Liver (tissue), 9 donors: ENCODE measurements around the gene DDR2. TPM values are rescaled to one million over a fixed set of nuclear protein-coding genes. Genes with fewer than 3 reads are reported as not detected.
A peak's percentile ranks its signal among the peaks of the same experiment; 100 is the strongest.

ENCODE experiments used
- DNase-seq: peaks from one replicate; pipeline ENCODE4 v3.0.0-alpha.2; 2017; ENCODE audit warnings: low spot score
- H3K27ac ChIP-seq, 2 donors: one replicate each; pipeline ENCODE4 v1.7.0; 2013; ENCODE audit warnings: inconsistent platforms in 2 of 2, low read length in 2 of 2, control low read depth in 1 of 2, low read depth in 1 of 2, mild to moderate bottlenecking in 1 of 2
- H3K27me3 ChIP-seq, 4 donors: one replicate each; pipeline versions ENCODE4 v1.6.1 to v1.7.0; 2013; ENCODE audit warnings: low read length in 3 of 4, inconsistent platforms in 1 of 4, mild to moderate bottlenecking in 1 of 4, moderate library complexity in 1 of 4; ENCODE audit not compliant: control insufficient read depth in 4 of 4, insufficient read depth in 4 of 4
- H3K36me3 ChIP-seq, 4 donors: one replicate each; pipeline versions ENCODE4 v1.6.1 to v1.7.0; 2013; ENCODE audit warnings: low read length in 3 of 4, mild to moderate bottlenecking in 3 of 4, low read depth in 1 of 4, moderate library complexity in 1 of 4; ENCODE audit not compliant: control insufficient read depth in 4 of 4, insufficient read depth in 3 of 4
- H3K4me1 ChIP-seq, 4 donors: one replicate each; pipeline versions ENCODE4 v1.6.1 to v1.7.0; 2013; ENCODE audit warnings: low read length in 3 of 4, mild to moderate bottlenecking in 3 of 4, moderate library complexity in 1 of 4; ENCODE audit not compliant: control insufficient read depth in 4 of 4, insufficient read depth in 4 of 4
- H3K4me3 ChIP-seq, 3 donors: one replicate each; pipeline versions ENCODE4 v1.6.1 to v1.7.0; 2013; ENCODE audit warnings: low read length in 3 of 3, control low read depth in 1 of 3, low read depth in 1 of 3, mild to moderate bottlenecking in 1 of 3
- H3K9ac ChIP-seq, 2 donors: one replicate each; pipeline ENCODE4 v1.7.0; 2013; ENCODE audit warnings: low read length in 2 of 2, mild to moderate bottlenecking in 2 of 2, moderate library complexity in 2 of 2, control low read depth in 1 of 2, low read depth in 1 of 2
- H3K9me3 ChIP-seq, 4 donors: one replicate each; pipeline versions ENCODE4 v1.6.1 to v1.7.0; 2013; ENCODE audit warnings: low read length in 3 of 4; ENCODE audit not compliant: control insufficient read depth in 4 of 4
- EGR1 ChIP-seq, 2 donors: IDR thresholded peaks; 2 replicates each; pipeline ENCODE4 v1.6.1; 2016 to 2018; ENCODE audit warnings: antibody characterized with exemption in 2 of 2, low read depth in 2 of 2
- FOXA2 ChIP-seq: IDR thresholded peaks from 2 replicates; pipeline ENCODE4 v1.6.1; 2016; ENCODE audit warnings: antibody characterized with exemption
- HNF4G ChIP-seq: IDR thresholded peaks from 2 replicates; pipeline ENCODE4 v1.6.1; 2016; ENCODE audit warnings: antibody characterized with exemption
- JUND ChIP-seq, 2 donors: IDR thresholded peaks; 2 replicates each; pipeline ENCODE4 v1.6.1; 2016; ENCODE audit warnings: antibody characterized with exemption in 2 of 2
- NR2F2 ChIP-seq: IDR thresholded peaks from 2 replicates; pipeline ENCODE4 v1.6.1; 2016; ENCODE audit warnings: antibody characterized with exemption
- RAD21 ChIP-seq, 2 donors: IDR thresholded peaks; 2 replicates each; pipeline ENCODE4 v1.6.1; 2016; ENCODE audit warnings: antibody characterized with exemption in 2 of 2, mild to moderate bottlenecking in 2 of 2
- REST ChIP-seq: IDR thresholded peaks from 2 replicates; pipeline ENCODE4 v1.6.1; 2016; ENCODE audit warnings: antibody characterized with exemption, mild to moderate bottlenecking
- RXRA ChIP-seq, 2 donors: IDR thresholded peaks; 2 replicates each; pipeline ENCODE4 v1.6.1; 2017 to 2018; ENCODE audit warnings: antibody characterized with exemption in 2 of 2, mild to moderate bottlenecking in 1 of 2
- SP1 ChIP-seq: IDR thresholded peaks from 2 replicates; pipeline ENCODE4 v1.6.1; 2018; ENCODE audit warnings: antibody characterized with exemption, mild to moderate bottlenecking
- YY1 ChIP-seq: IDR thresholded peaks from 2 replicates; pipeline ENCODE4 v1.6.1; 2016; ENCODE audit warnings: antibody characterized with exemption, mild to moderate bottlenecking
- WGBS: extraction: QIAGEN DNeasy Blood & Tissue Kit; methylation state at CpG from one replicate; pipeline ENCODE4 v1.1.7; 2013; 5-methylcytosine and 5-hydroxymethylcytosine counted together
- polyA plus RNA-seq, 2 donors: library from polyadenylated mRNA; stranded (reverse) in 1 of 2; unstranded in 1 of 2; fragments of 200-250 nt in 1 of 2; fragments of >200 nt in 1 of 2; fragmentation: Nextera tagmentation in 1 of 2; extraction: Ambion mirVana in 1 of 2; gene quantifications; one replicate each; pipeline versions ENCODE4 v1.2.1 to v1.2.3, GENCODE V29; 2013 to 2015
- total RNA-seq, 2 donors: library from RNA; depleted of rRNA; stranded (reverse); fragments of >200 nt; gene quantifications; one replicate each; pipeline ENCODE4 v1.2.3, GENCODE V29; 2014
- donor health status: healthy.
- donor health status: healthy.
- donor health status: healthy.
- donor health status: healthy.
- donor health status: healthy.

DDR2 gene
- total and polyA plus RNA-seq, 4 donors = 1.2 to 6.4 (median 2.1) TPM

DNA sequence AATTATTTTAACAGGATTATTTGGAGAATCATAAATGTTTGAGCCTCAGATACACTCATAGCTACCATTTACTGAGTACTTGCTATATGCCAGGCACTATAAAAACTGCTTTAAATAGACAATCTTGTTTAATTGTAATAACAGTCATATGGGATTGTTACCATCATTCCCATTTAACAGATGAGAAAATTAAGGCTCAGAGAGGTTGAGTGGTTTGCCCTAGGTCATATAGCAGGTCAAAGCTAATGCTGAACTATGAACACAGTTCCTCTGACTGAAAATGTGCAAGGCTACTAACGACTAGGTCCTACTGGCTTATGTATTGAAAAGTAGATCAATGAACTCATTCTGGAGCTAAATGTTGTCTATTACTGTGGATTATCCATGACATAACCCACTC lies 63.4 kb downstream of the DDR2 start:
- WGBS = 62% methylated on average over 1 of the region's 1 CpG
- H3K9ac ChIP-seq = no peak overlapping the region
- H3K4me1 ChIP-seq = peaks cover 0 to 10% (median 7%) of the 10 kb centered on the region in 4 donors
- no peak for DNase-seq
- no peaks in the 10 kb centered on the region for H3K36me3 ChIP-seq
- H3K9me3 ChIP-seq = no peaks in the 10 kb centered on the region
- no peaks in the 10 kb centered on the region for H3K27me3 ChIP-seq
- H3K4me3 ChIP-seq = no peak overlapping the region
- no peak overlapping the region for H3K27ac ChIP-seq
- no peak for TF ChIP-seq YY1
- TF ChIP-seq JUND (IDR thresholded peaks at IDR 0.05) = no peak
- TF ChIP-seq RXRA (IDR thresholded peaks at IDR 0.05) = no peak
- TF ChIP-seq FOXA2 = no peak
- no peak for TF ChIP-seq REST
- no peak for TF ChIP-seq EGR1 (IDR thresholded peaks at IDR 0.05; ENCODE audit: low read depth in 2 of 2)

DNA sequence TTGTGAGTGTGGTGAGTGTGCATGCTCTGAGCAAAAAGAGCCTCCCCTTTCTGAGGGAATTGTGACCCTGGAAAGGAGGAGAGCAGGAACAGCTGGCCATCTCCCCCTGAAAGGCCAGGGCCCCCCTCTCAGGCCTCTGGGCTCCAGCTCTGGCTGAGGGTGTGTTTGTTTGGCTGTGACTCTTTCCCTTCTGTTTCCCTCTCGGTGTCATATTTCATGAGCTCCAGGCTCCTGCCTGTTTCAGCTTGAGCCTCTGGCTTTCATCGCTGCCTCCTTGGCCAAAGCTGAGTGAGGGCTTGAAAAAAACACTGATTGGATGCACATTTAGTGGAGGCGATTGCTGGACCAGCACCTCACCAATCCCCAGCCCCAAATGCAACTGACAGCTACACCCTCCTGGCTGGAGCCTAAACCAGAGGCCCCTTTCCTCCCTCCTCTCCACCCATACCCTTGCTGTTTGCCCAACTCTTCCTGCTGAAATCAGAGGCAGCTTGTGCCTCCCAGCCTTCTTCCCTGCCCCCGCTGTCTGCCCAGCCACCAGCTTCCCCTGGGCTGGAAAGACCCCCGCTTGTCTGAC lies 64.1 kb downstream of the DDR2 start:
- TF ChIP-seq RAD21 (IDR thresholded peaks at IDR 0.05) = peak in 1 of 2 donors; percentile 37
- TF ChIP-seq NR2F2 = peak; percentile 78
- no peak for TF ChIP-seq HNF4G
- no peak overlapping the region for H3K9ac ChIP-seq
- DNase-seq = peak; percentile 42

DNA sequence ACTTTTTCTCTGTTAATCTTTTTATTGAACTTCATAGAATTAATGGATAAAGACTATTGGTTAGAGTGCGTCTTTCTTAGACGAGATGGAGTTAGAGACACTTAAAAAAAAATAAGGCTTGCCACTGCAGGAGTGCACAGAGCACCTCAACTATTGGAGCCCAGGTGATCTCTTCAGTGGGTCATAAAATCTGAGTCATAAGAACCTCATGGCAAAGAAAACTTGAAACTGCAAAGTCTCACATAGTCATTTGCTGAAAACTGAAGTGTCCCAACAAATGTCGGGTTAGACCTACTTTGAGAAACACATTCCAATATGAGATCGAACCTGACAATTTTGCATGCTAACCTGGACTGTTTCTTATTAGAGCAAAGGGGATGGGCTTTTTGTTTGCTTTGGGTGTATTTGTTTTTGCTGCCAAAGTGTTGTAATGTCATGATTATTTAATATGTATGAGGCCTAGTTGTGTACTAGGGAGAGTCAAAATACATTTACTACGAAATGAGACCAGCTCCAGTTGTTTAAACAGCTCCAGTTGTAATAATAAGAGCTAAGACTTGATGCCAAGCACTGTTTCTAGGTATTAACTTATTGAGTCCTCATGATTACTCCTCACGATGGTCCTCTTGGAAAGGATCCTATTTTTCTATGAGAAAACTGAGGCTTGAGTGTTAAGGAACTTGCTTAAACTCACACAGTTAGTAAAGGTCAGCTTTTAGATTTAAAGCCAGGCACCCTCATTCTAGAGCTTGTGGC lies 65.1 kb downstream of the DDR2 start:
- H3K27me3 ChIP-seq = no peaks in the 10 kb centered on the region
- peaks cover 0 to 10% (median 7%) of the 10 kb centered on the region in 4 donors for H3K4me1 ChIP-seq
- H3K4me3 ChIP-seq = no peak overlapping the region
- no peaks in the 10 kb centered on the region for H3K9me3 ChIP-seq
- H3K27ac ChIP-seq = no peak overlapping the region
- 76% methylated on average over 6 of the region's 6 CpGs for WGBS
- DNase-seq = no peak
- H3K36me3 ChIP-seq = no peaks in the 10 kb centered on the region
- no peak for TF ChIP-seq FOXA2
- peak; percentile 30 for TF ChIP-seq SP1
- no peak overlapping the region for H3K9ac ChIP-seq

More for the DNA sequence above, 64.1 kb downstream of the DDR2 start:
- Histone ChIP-seq H3K4me3 (no peak overlapping the region), H3K27ac (peak overlapping the region in 1 of 2 donors; percentile 54), H3K27me3 (no peaks in the 10 kb centered on the region), H3K36me3 (no peaks in the 10 kb centered on the region), H3K9me3 (no peaks in the 10 kb centered on the region), H3K4me1 (peaks cover 0 to 10% (median 7%) of the 10 kb centered on the region in 4 donors)
- WGBS = 74% methylated on average over 5 of the region's 5 CpGs
